ENCODE data around the gene GARIN3.

Gene GARIN3

DNA sequence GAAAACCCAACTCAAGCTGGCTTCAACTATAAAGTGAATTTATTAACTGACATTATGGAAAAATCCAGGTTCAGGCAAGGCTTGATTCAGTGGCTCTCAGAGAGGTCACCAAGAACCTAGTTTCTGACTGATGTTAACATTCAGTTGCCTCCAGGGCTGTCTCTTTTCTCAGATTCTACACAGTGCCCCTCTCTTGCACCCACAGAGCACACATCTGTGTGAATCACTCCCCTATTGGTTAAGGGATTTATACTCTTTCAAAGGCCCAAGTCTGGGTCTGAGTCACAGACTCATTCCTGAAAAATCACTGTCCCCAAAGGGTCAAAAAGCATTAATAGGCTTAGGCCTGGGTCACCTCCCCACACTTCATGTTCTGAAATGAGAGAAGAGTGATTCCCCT, 51.1 kb downstream of the GARIN3 start:
- H4K20me1 ChIP-seq (ENCODE audit: low read depth, low read length): no peaks in the 10 kb centered on the region
- H3K4me2 ChIP-seq (ENCODE audit: low read depth, low read length, poor library complexity, severe bottlenecking): no peak overlapping the region
- H3K27me3 ChIP-seq (ENCODE audit: low read length): no peaks in the 10 kb centered on the region
- H3K4me3 ChIP-seq (ENCODE audit: insufficient read depth, low read length, poor library complexity, severe bottlenecking): no peak overlapping the region
- no peak overlapping the region for H3K27ac ChIP-seq (ENCODE audit: low read depth, low read length)
- no peaks in the 10 kb centered on the region for H3K9me3 ChIP-seq (ENCODE audit: insufficient read depth, low read length)
- H3K36me3 ChIP-seq (ENCODE audit: low read length): no peaks in the 10 kb centered on the region
- H2AFZ ChIP-seq (ENCODE audit: low read depth, low read length, severe bottlenecking): peak overlapping the region; percentile 19
- H3K79me2 ChIP-seq (ENCODE audit: insufficient read depth, low read length): no peaks in the 10 kb centered on the region
- H3K9ac ChIP-seq (ENCODE audit: low read length): no peak overlapping the region
- TF ChIP-seq EZH2phosphoT487 (conservative IDR thresholded peaks at IDR 0.05; ENCODE audit: low read length) (no peak), CTCF (IDR thresholded peaks at IDR 0.05; ENCODE audit: insufficient read depth, low read length, poor library complexity, severe bottlenecking) (no peak)
- no peaks in the 10 kb centered on the region for H3F3A ChIP-seq (ENCODE audit: insufficient read depth)
- no peaks in the 10 kb centered on the region for H3K9me2 ChIP-seq (replicated peaks; ENCODE audit: insufficient read depth, low read length)

DNA sequence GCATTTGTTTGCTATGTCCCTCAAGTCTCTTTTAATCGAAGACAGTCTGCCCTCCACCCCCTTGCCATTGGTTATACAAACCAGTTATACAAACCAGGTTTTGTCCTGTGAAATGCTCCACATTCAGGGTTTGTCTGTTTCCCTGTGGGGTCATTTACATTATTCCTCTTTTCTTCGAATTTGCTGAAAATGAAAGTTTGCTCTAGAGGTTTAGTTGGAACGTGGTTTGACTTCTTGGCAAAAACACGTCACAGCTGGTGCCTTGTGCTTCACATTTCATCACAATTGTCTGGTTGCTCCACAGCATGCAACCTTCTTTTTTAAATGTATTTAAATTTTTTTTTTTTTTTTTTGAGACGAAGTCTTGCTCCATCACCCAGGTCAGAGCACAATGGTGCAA, 53.1 kb downstream of the GARIN3 start:
- TF ChIP-seq EZH2phosphoT487 (conservative IDR thresholded peaks at IDR 0.05; ENCODE audit: low read length): no peak
- TF ChIP-seq CTCF (IDR thresholded peaks at IDR 0.05; ENCODE audit: insufficient read depth, low read length, poor library complexity, severe bottlenecking): no peak
- Histone ChIP-seq H3K36me3 (ENCODE audit: low read length) (no peaks in the 10 kb centered on the region), H3K27me3 (ENCODE audit: low read length) (no peaks in the 10 kb centered on the region), H3K4me2 (ENCODE audit: low read depth, low read length, poor library complexity, severe bottlenecking) (no peak overlapping the region), H3K4me3 (ENCODE audit: insufficient read depth, low read length, poor library complexity, severe bottlenecking) (no peak overlapping the region), H3K9me2 (replicated peaks; ENCODE audit: insufficient read depth, low read length) (no peaks in the 10 kb centered on the region), H3K9ac (ENCODE audit: low read length) (no peak overlapping the region), H3K79me2 (ENCODE audit: insufficient read depth, low read length) (no peaks in the 10 kb centered on the region), H3F3A (ENCODE audit: insufficient read depth) (peaks cover 4% of the 10 kb centered on the region; the same call in 1 of the 2 replicates), H3K27ac (ENCODE audit: low read depth, low read length) (no peak overlapping the region), H4K20me1 (ENCODE audit: low read depth, low read length) (no peaks in the 10 kb centered on the region), H2AFZ (ENCODE audit: low read depth, low read length, severe bottlenecking) (no peak overlapping the region), H3K9me3 (ENCODE audit: insufficient read depth, low read length) (no peaks in the 10 kb centered on the region)

All from SU-DHL-6 (cell line).